Measurements from ENCODE around the gene CD58. TPM values are rescaled to one million over a fixed set of nuclear protein-coding genes. Genes with fewer than 3 reads are reported as not detected.

Gene CD58
- polyA plus RNA-seq, 1 experiment = 7.3 TPM

- Histone ChIP-seq H3K9me3 (ENCODE audit: control insufficient read depth, insufficient read depth, low read length) (peaks cover 4% of the 10 kb centered on the region; the same call in 1 of the 2 replicates), H3K27ac (ENCODE audit: low read depth, low read length) (no peak overlapping the region), H3K27me3 (ENCODE audit: control insufficient read depth, insufficient read depth, low read length) (no peaks in the 10 kb centered on the region), H3K4me3 (ENCODE audit: low read depth, low read length) (no peak overlapping the region)
- no peak for DNase-seq (ENCODE audit: low read depth, low spot score)
- POLR2A ChIA-PET = no interaction called here
- TF ChIP-seq, protein P1, sequence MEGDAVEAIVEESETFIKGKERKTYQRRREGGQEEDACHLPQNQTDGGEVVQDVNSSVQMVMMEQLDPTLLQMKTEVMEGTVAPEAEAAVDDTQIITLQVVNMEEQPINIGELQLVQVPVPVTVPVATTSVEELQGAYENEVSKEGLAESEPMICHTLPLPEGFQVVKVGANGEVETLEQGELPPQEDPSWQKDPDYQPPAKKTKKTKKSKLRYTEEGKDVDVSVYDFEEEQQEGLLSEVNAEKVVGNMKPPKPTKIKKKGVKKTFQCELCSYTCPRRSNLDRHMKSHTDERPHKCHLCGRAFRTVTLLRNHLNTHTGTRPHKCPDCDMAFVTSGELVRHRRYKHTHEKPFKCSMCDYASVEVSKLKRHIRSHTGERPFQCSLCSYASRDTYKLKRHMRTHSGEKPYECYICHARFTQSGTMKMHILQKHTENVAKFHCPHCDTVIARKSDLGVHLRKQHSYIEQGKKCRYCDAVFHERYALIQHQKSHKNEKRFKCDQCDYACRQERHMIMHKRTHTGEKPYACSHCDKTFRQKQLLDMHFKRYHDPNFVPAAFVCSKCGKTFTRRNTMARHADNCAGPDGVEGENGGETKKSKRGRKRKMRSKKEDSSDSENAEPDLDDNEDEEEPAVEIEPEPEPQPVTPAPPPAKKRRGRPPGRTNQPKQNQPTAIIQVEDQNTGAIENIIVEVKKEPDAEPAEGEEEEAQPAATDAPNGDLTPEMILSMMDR (IDR thresholded peaks at IDR 0.05; ENCODE audit: low read depth, low read length) = no peak
- CTCF ChIA-PET = interaction anchor here (1.5 kb wide), 1 partner anchor 14 kb away, joined by 3 read pairs; no protein-coding TSS in a partner anchor
These were observed 9.9 kb downstream of the CD58 start for GRCh38 chr1:116560704-116561490.

DNA sequence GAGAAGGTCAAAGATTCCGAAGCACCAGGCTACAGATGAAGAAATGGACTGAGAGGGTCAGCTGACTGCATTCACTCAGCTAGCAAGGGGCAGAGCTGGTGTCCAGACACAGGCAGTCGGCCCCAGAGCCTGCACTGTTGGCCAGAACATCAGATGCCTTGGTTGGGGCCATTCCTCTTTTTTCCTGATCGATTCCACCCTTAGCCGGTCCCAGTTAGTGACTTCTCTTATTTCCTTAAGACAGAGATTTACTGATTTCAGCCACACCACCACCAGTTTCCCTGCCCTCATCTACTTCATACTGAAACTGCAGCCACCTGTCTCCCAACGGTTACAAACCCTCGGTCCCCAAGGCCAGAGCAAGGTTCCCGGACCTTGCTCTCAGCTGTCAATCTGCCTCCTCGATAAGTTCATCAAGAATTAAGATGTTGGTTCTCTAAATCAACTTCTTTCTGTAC is 11.5 kb downstream of the CD58 start:
- DNase-seq (ENCODE audit: low read depth, low spot score) = no peak
- no peaks in the 10 kb centered on the region for H3K27me3 ChIP-seq (ENCODE audit: control insufficient read depth, insufficient read depth, low read length)
- ChIA-PET CTCF (no interaction called here), POLR2A (no interaction called here)
- peaks cover 4% of the 10 kb centered on the region; the same call in 1 of the 2 replicates for H3K9me3 ChIP-seq (ENCODE audit: control insufficient read depth, insufficient read depth, low read length)
- H3K4me3 ChIP-seq (ENCODE audit: low read depth, low read length) = no peak overlapping the region
- TF ChIP-seq, protein P1 (IDR thresholded peaks at IDR 0.05; ENCODE audit: low read depth, low read length) = no peak
- H3K27ac ChIP-seq (ENCODE audit: low read depth, low read length) = no peak overlapping the region

- Histone ChIP-seq H3K27ac (ENCODE audit: low read depth, low read length) (no peak overlapping the region), H3K27me3 (ENCODE audit: control insufficient read depth, insufficient read depth, low read length) (no peaks in the 10 kb centered on the region), H3K4me3 (ENCODE audit: low read depth, low read length) (no peak overlapping the region), H3K9me3 (ENCODE audit: control insufficient read depth, insufficient read depth, low read length) (peaks cover 3% of the 10 kb centered on the region; the same call in 1 of the 2 replicates)
- CTCF ChIA-PET = no interaction called here
- POLR2A ChIA-PET = no interaction called here
- TF ChIP-seq, protein P1 (IDR thresholded peaks at IDR 0.05; ENCODE audit: low read depth, low read length) = no peak
- DNase-seq (ENCODE audit: low read depth, low spot score) = no peak
These were observed 12.3 kb downstream of the CD58 start for GRCh38 chr1:116558571-116558970.

GRCh38 chr1:116558140-116558549 is 12.7 kb downstream of the CD58 start:
- Histone ChIP-seq H3K27ac (ENCODE audit: low read depth, low read length) (no peak overlapping the region), H3K27me3 (ENCODE audit: control insufficient read depth, insufficient read depth, low read length) (no peaks in the 10 kb centered on the region), H3K4me3 (ENCODE audit: low read depth, low read length) (no peak overlapping the region), H3K9me3 (ENCODE audit: control insufficient read depth, insufficient read depth, low read length) (no peaks in the 10 kb centered on the region)
- DNase-seq (ENCODE audit: low read depth, low spot score) = no peak
- TF ChIP-seq, protein P1 (IDR thresholded peaks at IDR 0.05; ENCODE audit: low read depth, low read length) = no peak
- CTCF ChIA-PET = interaction anchor here (0.7 kb wide), 1 partner anchor 1051 kb away, joined by 3 read pairs; no protein-coding TSS in a partner anchor
- POLR2A ChIA-PET = no interaction called here

DNA sequence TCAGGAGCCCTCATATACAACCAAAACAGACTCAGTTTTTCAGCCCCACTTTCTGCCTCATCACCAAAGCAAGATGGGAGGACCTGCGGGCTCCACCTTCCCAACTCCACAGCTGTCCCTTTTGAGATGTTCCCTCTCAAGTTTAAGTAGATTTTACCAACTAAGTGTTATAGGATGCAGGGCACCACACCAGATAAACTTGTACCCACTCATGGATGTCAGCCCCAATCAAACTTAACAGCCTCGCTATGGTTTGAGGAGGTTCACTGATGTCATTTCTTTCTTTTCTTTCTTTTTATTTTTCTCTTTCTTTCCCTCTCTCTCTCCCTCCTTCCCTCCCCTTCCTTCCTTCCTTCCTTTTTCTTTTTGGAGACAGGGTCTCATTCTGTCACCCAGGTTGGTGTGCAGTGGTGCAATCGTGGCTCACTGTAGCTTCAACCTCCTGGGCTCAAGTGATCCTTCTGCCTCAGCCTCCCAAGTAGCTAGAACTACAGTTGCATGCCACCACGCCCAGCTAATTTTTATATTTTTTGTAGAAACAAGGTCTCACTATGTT is 13.4 kb downstream of the CD58 start:
- TF ChIP-seq, protein P1 (IDR thresholded peaks at IDR 0.05; ENCODE audit: low read depth, low read length) = no peak
- ChIA-PET CTCF (interaction anchor here (0.7 to 1.1 kb wide), 4 partner anchors 17 to 1050 kb away, joined by 3 to 5 read pairs (median 3); no protein-coding TSS in a partner anchor), POLR2A (no interaction called here)
- DNase-seq (ENCODE audit: low read depth, low spot score) = no peak
- H3K27me3 ChIP-seq (ENCODE audit: control insufficient read depth, insufficient read depth, low read length) = no peaks in the 10 kb centered on the region
- H3K4me3 ChIP-seq (ENCODE audit: low read depth, low read length) = no peak overlapping the region
- H3K27ac ChIP-seq (ENCODE audit: low read depth, low read length) = no peak overlapping the region
- no peaks in the 10 kb centered on the region for H3K9me3 ChIP-seq (ENCODE audit: control insufficient read depth, insufficient read depth, low read length)
